Hepatocyte (in vitro differentiated cells): ENCODE results near the gene RARA. TPM values are rescaled to one million over a fixed set of nuclear protein-coding genes. Genes with fewer than 3 reads are reported as not detected.

ENCODE experiments used
- DNase-seq: peaks from one replicate; pipeline ENCODE4 v3.0.0-alpha.2; 2016; ENCODE audit warnings: low spot score
- H2AFZ ChIP-seq: fragments of 200-600 bp; sonication (generic); 2 replicates; pipeline ENCODE4 v1.6.0; 2016; ENCODE audit warnings: antibody characterized with exemption, mild to moderate bottlenecking
- H3K27ac ChIP-seq: fragments of 200-600 bp; sonication (generic); 2 replicates; pipeline ENCODE4 v1.5.1; 2016; ENCODE audit warnings: mild to moderate bottlenecking
- H3K27me3 ChIP-seq: fragments of 200-600 bp; sonication (generic); 2 replicates; pipeline ENCODE4 v1.6.1; 2016
- H3K36me3 ChIP-seq: fragments of 200-600 bp; sonication (generic); replicated peaks from 2 replicates; pipeline ENCODE4 v1.5.1; 2016; ENCODE audit warnings: low read depth; ENCODE audit not compliant: insufficient read depth
- H3K4me1 ChIP-seq: fragments of 200-600 bp; sonication (generic); 2 replicates; pipeline ENCODE4 v1.5.1; 2016; ENCODE audit warnings: mild to moderate bottlenecking, moderate library complexity; ENCODE audit not compliant: insufficient read depth
- H3K4me2 ChIP-seq: fragments of 200-600 bp; sonication (generic); 2 replicates; pipeline ENCODE4 v1.6.0; 2016
- H3K4me3 ChIP-seq: fragments of 200-600 bp; sonication (generic); 2 replicates; pipeline ENCODE4 v1.5.1; 2016; ENCODE audit warnings: mild to moderate bottlenecking
- H3K79me2 ChIP-seq: fragments of 200-600 bp; sonication (generic); 2 replicates; pipeline ENCODE4 v1.6.0; 2017; ENCODE audit warnings: mild to moderate bottlenecking
- H3K9me2 ChIP-seq: fragments of 200-600 bp; sonication (generic); replicated peaks from 2 replicates; pipeline ENCODE4 v1.6.0; 2017; ENCODE audit warnings: mild to moderate bottlenecking; ENCODE audit not compliant: insufficient read depth
- H3K9me3 ChIP-seq: fragments of 200-600 bp; sonication (generic); 2 replicates; pipeline ENCODE4 v1.5.1; 2016; ENCODE audit warnings: low read depth, mild to moderate bottlenecking
- H4K20me1 ChIP-seq: fragments of 200-600 bp; sonication (generic); 2 replicates; pipeline ENCODE4 v1.6.0; 2016; ENCODE audit warnings: mild to moderate bottlenecking; ENCODE audit not compliant: insufficient read depth, poor library complexity, severe bottlenecking
- CTCF ChIP-seq: fragments of 200-600 bp; sonication (generic); IDR thresholded peaks from 2 replicates; pipeline ENCODE4 v1.5.1; 2016; ENCODE audit warnings: antibody characterized with exemption, mild to moderate bottlenecking; ENCODE audit not compliant: poor library complexity
- EZH2 ChIP-seq: fragments of 200-600 bp; sonication (generic); IDR thresholded peaks from 2 replicates; pipeline ENCODE4 v1.6.1; 2016; ENCODE audit warnings: antibody characterized with exemption, mild to moderate bottlenecking, borderline replicate concordance
- EZH2phosphoT487 ChIP-seq: fragments of 200-600 bp; sonication (generic); IDR thresholded peaks from one replicate; pipeline ENCODE4 v1.6.1; 2018; ENCODE audit warnings: antibody characterized with exemption, mild to moderate bottlenecking, low read depth, moderate library complexity; ENCODE audit not compliant: unreplicated experiment, severe bottlenecking
- WGBS: methylation state at CpG from one replicate; pipeline ENCODE4 v1.1.6; 2016; ENCODE audit warnings: low lambda C conversion rate; ENCODE audit errors: missing lambda C conversion rate; 5-methylcytosine and 5-hydroxymethylcytosine counted together
- polyA plus RNA-seq: library from polyadenylated mRNA; unstranded; fragments of >200 nt; fragmentation: Nextera tagmentation; extraction: Ambion mirVana; gene quantifications from 2 replicates; pipeline ENCODE4 v1.2.1, GENCODE V29; 2016
- total RNA-seq: library from RNA; depleted of rRNA; stranded (reverse); fragments of >200 nt; gene quantifications from 2 replicates; pipeline ENCODE4 v1.2.3, GENCODE V29; 2014

RARA gene
- total and polyA plus RNA-seq, 2 experiments from 2014 or later, result 30.0 to 33.1 TPM

DNA sequence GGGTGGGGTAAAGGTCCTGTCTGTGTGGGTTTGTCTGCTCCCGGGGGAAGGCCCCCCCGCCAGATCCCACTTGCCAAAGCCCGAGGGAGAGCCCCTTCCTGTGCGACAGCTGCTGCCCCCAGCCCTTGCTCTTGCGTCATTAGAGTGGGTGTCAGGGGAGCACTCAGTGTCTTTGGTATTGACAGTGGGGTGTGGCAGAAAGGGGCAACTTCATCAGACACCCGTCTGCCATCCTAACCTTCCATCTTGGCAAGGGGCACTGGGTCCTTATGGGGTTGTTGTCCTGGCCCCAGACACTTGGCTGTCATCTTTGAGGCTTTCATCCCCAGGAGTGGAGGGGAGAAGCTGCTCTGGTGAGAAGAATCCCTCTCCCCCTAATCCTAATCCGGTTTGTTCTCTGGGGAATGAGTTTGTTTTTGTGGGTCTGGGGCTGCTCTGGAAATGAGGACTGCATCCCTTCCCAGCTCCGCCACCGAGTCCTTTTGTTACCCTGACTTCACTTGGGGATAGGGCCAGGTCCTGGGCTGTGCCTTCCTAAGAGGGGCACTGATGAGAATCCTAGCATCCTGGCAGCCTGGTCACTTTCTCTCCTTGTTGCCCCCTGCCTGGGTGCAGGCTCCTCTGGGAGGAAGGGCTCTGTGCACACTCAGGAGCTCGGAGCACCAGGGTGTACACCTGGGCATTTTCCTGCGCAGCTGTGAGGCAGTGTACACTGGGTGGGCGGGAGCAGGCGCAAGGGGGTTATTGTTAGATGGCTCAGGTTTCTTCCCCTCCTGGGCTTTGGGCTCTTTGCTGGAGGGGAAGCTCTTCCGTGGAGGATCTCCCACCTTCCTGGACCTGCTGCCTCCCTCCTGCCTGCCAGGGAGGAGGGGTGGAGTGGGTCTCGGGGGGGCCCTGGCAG lies 34.5 kb downstream of the RARA start:
- WGBS, result 19% methylated on average over 15 of the region's 15 CpGs
- H3K27me3 ChIP-seq, result no peaks in the 10 kb centered on the region
- H3K36me3 ChIP-seq, result no peaks in the 10 kb centered on the region
- H3K4me1 ChIP-seq, result peaks cover 60% of the 10 kb centered on the region
- peak overlapping the region; percentile 95 for H3K4me3 ChIP-seq
- TF ChIP-seq CTCF (no peak), EZH2 (no peak), EZH2phosphoT487 (no peak)
- peak overlapping the region; percentile 96 for H3K4me2 ChIP-seq
- DNase-seq, result no peak
- peak overlapping the region; percentile 99 for H3K27ac ChIP-seq
- H2AFZ ChIP-seq, result no peak overlapping the region
- H3K9me2 ChIP-seq, result no peaks in the 10 kb centered on the region
- peaks cover 27% of the 10 kb centered on the region for H4K20me1 ChIP-seq
- H3K9me3 ChIP-seq, result no peaks in the 10 kb centered on the region
- peaks cover 89% of the 10 kb centered on the region for H3K79me2 ChIP-seq

- no peak for TF ChIP-seq EZH2
- peaks cover 91% of the 10 kb centered on the region for H3K79me2 ChIP-seq
- WGBS, result 29% methylated on average over 7 of the region's 7 CpGs
- no peaks in the 10 kb centered on the region for H3K36me3 ChIP-seq
- no peak for DNase-seq
- peak overlapping the region; percentile 40 for H3K4me3 ChIP-seq
- H2AFZ ChIP-seq, result no peak overlapping the region
- no peaks in the 10 kb centered on the region for H3K9me3 ChIP-seq
- H3K4me1 ChIP-seq, result peaks cover 63% of the 10 kb centered on the region
- no peaks in the 10 kb centered on the region for H3K9me2 ChIP-seq
- H3K4me2 ChIP-seq, result peak overlapping the region; percentile 96
- peaks cover 36% of the 10 kb centered on the region for H4K20me1 ChIP-seq
- H3K27me3 ChIP-seq, result no peaks in the 10 kb centered on the region
- H3K27ac ChIP-seq, result peak overlapping the region; percentile 99
Measured at GRCh38 chr17:40344421-40345160, 35.6 kb downstream of the RARA start.

- Histone ChIP-seq H3K4me3 (peak overlapping the region; percentile 40), H3K27ac (peak overlapping the region; percentile 99), H4K20me1 (peaks cover 40% of the 10 kb centered on the region), H3K36me3 (no peaks in the 10 kb centered on the region), H3K27me3 (no peaks in the 10 kb centered on the region), H3K9me3 (no peaks in the 10 kb centered on the region), H3K4me1 (peaks cover 62% of the 10 kb centered on the region), H3K79me2 (peaks cover 91% of the 10 kb centered on the region), H3K9me2 (no peaks in the 10 kb centered on the region), H2AFZ (no peak overlapping the region), H3K4me2 (peak overlapping the region; percentile 96)
- WGBS, result 1% methylated on average over 34 of the region's 45 CpGs
- peak; percentile 89 for DNase-seq
- TF ChIP-seq CTCF (no peak), EZH2 (no peak), EZH2phosphoT487 (no peak)
Measured at GRCh38 chr17:40345161-40345993, 36.4 kb downstream of the RARA start.
